WTC11 (cell line): ENCODE results near the gene MLN. TPM values are rescaled to one million over a fixed set of nuclear protein-coding genes. Genes with fewer than 3 reads are reported as not detected.

Experiments used
- ATAC-seq: fragments of 200-7000 bp; cut with Tn5 transposase; 2 replicates; pipeline ENCODE4 v1.10.0; 2021; ENCODE audit warnings: mild to moderate bottlenecking, moderate library complexity
- CTCF ChIA-PET: fragments of 300-600 bp; sonication (Branson Sonifier 250); formaldehyde crosslinking; loops from one replicate; lab custom pipeline; 2021; ENCODE audit warnings: antibody characterized with exemption; lab: Charles Lee
- POLR2A ChIA-PET: fragments of 350-600 bp; sonication (Branson Sonifier 250); formaldehyde crosslinking; loops from one replicate; lab custom pipeline; 2021; ENCODE audit warnings: antibody characterized with exemption; lab: Charles Lee
- DNase-seq: peaks from one replicate; pipeline ENCODE4 v3.0.0; 2021; ENCODE audit warnings: low spot score
- H3K27ac Mint-ChIP-seq: 2 replicates; pipeline ENCODE4 v1.8.0; 2021; ENCODE audit warnings: mixed read lengths
- H3K27me3 Mint-ChIP-seq: 2 replicates; pipeline ENCODE4 v1.8.0; 2021; ENCODE audit warnings: low read depth, mild to moderate bottlenecking, moderate library complexity, mixed read lengths
- H3K36me3 Mint-ChIP-seq: 2 replicates; pipeline ENCODE4 v1.8.0; 2021; ENCODE audit warnings: mixed read lengths
- H3K4me1 Mint-ChIP-seq: 2 replicates; pipeline ENCODE4 v1.8.0; 2022; ENCODE audit warnings: mixed read lengths
- H3K4me3 Mint-ChIP-seq: 2 replicates; pipeline ENCODE4 v1.8.0; 2021; ENCODE audit warnings: mild to moderate bottlenecking, moderate library complexity, mixed read lengths
- H3K9me3 Mint-ChIP-seq: 2 replicates; pipeline ENCODE4 v1.8.0; 2021; ENCODE audit warnings: mixed read lengths
- AR ChIP-seq: fragments of 250-450 bp; sonication (Bioruptor Pico); IDR thresholded peaks from 2 replicates; pipeline ENCODE4 v1.9.0; 2021; ENCODE audit warnings: mild to moderate bottlenecking
- ARID4B ChIP-seq: sonication (generic); formaldehyde crosslinking; IDR thresholded peaks from 2 replicates; pipeline ENCODE4 v1.8.0; 2023; ENCODE audit warnings: missing genetic modification reagents, mild to moderate bottlenecking, borderline replicate concordance
- GABPB1 ChIP-seq: sonication (generic); formaldehyde crosslinking; IDR thresholded peaks from 2 replicates; pipeline ENCODE4 v1.8.1; 2023; ENCODE audit warnings: mild to moderate bottlenecking, missing genetic modification reagents
- GTF2I ChIP-seq: fragments of 250-450 bp; sonication (Bioruptor Pico); conservative IDR thresholded peaks from 2 replicates; pipeline ENCODE4 v1.4.0; 2021; ENCODE audit warnings: mild to moderate bottlenecking
- PRDM15 ChIP-seq: sonication (generic); formaldehyde crosslinking; IDR thresholded peaks from 2 replicates; pipeline ENCODE4 v1.8.0; 2022; ENCODE audit warnings: missing genetic modification reagents
- TEAD4 ChIP-seq: sonication (generic); formaldehyde crosslinking; IDR thresholded peaks from 2 replicates; pipeline ENCODE4 v1.8.0; 2022; ENCODE audit warnings: mild to moderate bottlenecking, missing genetic modification reagents
- ZBTB21 ChIP-seq: sonication (generic); formaldehyde crosslinking; IDR thresholded peaks from 2 replicates; pipeline ENCODE4 v1.8.1; 2023; ENCODE audit warnings: mild to moderate bottlenecking, missing genetic modification reagents, borderline replicate concordance
- ZMAT4 ChIP-seq: fragments of 250-450 bp; sonication (Bioruptor Pico); IDR thresholded peaks from 2 replicates; pipeline ENCODE4 v1.9.0; 2021; ENCODE audit warnings: mild to moderate bottlenecking
- ZNF423 ChIP-seq: fragments of 250-450 bp; sonication (Bioruptor Pico); IDR thresholded peaks from 2 replicates; pipeline ENCODE4 v2.1.2; 2022; ENCODE audit warnings: mild to moderate bottlenecking, moderate library complexity
- total RNA-seq: library from RNA; stranded (reverse); gene quantifications from 3 replicates; pipeline ENCODE4 v1.2.3, GENCODE V29; 2021

The MLN gene
- total RNA-seq, 1 experiment from 2014 or later, result not detected

- Mint-ChIP-seq H3K4me1 (peaks cover 7% of the 10 kb centered on the region; the same call in 1 of the 2 replicates), H3K27me3 (no peaks in the 10 kb centered on the region; the same call in 1 of the 2 replicates), H3K27ac (no peak overlapping the region), H3K9me3 (peaks cover 6% of the 10 kb centered on the region), H3K4me3 (no peak overlapping the region), H3K36me3 (no peaks in the 10 kb centered on the region)
- ChIA-PET CTCF (interaction anchor here (0.6 to 7.1 kb wide), 18 partner anchors 9 to 386 kb away, joined by 3 to 41 read pairs (median 4); partner anchors contain the start of gene UQCC2), POLR2A (interaction anchor here (0.8 kb wide), 1 partner anchor 8 kb away, joined by 4 read pairs; no protein-coding TSS in a partner anchor)
- ATAC-seq, result peak; percentile 77
- peak; percentile 66 for DNase-seq
- TF ChIP-seq ARID4B (CRISPR knock-in tag), result no peak
- TF ChIP-seq AR (CRISPR knock-in tag), result no peak
- peak; percentile 55; the same call in 1 of the 2 replicates for TF ChIP-seq GTF2I (CRISPR knock-in tag)
- TF ChIP-seq GABPB1 (CRISPR knock-in tag), result peak; percentile 76
Measured at GRCh38 chr6:33761922-33762629, 41.7 kb downstream of the MLN start.

- peaks cover 2% of the 10 kb centered on the region; the same call in 1 of the 2 replicates for H3K9me3 Mint-ChIP-seq
- DNase-seq, result no peak
Measured at GRCh38 chr6:33761581-33761921, 42.3 kb downstream of the MLN start.

More at GRCh38 chr6:33761581-33761921, 42.3 kb downstream of the MLN start:
- no peak overlapping the region for H3K4me3 Mint-ChIP-seq
- H3K4me1 Mint-ChIP-seq, result peaks cover 7% of the 10 kb centered on the region; the same call in 1 of the 2 replicates
- no peaks in the 10 kb centered on the region; the same call in 1 of the 2 replicates for H3K27me3 Mint-ChIP-seq
- H3K36me3 Mint-ChIP-seq, result no peaks in the 10 kb centered on the region
- CTCF ChIA-PET, result interaction anchor here (0.6 to 7.1 kb wide), 18 partner anchors 9 to 387 kb away, joined by 3 to 41 read pairs (median 4); partner anchors contain the start of gene UQCC2
- TF ChIP-seq GABPB1 (CRISPR knock-in tag) (no peak), ZBTB21 (no peak), PRDM15 (CRISPR knock-in tag) (no peak), TEAD4 (no peak), ZNF423 (no peak), ZMAT4 (CRISPR knock-in tag) (no peak)
- TF ChIP-seq, all 79 proteins: peak for 0
- H3K27ac Mint-ChIP-seq, result no peak overlapping the region
- POLR2A ChIA-PET, result interaction anchor here (0.8 kb wide), 1 partner anchor 9 kb away, joined by 4 read pairs; no protein-coding TSS in a partner anchor
- no peak for ATAC-seq
